Activated naive CD8-positive, alpha-beta T cell treated with anti-CD3 and anti-CD28 coated beads, Interleukin-2, amount 50 U/mL, for 16 hours (primary cell): ENCODE measurements around the gene KIAA0513.
A peak's percentile ranks its signal among the peaks of the same experiment; 100 is the strongest.

Experiments used
- DNase-seq: peaks from one replicate; pipeline ENCODE4 v3.0.0-alpha.2; 2020; ENCODE audit warnings: low read depth, low spot score

Gene KIAA0513

GRCh38 chr16:85004587-85005205 lies 22.9 kb upstream of the KIAA0513 start:
- no peak for DNase-seq

DNA sequence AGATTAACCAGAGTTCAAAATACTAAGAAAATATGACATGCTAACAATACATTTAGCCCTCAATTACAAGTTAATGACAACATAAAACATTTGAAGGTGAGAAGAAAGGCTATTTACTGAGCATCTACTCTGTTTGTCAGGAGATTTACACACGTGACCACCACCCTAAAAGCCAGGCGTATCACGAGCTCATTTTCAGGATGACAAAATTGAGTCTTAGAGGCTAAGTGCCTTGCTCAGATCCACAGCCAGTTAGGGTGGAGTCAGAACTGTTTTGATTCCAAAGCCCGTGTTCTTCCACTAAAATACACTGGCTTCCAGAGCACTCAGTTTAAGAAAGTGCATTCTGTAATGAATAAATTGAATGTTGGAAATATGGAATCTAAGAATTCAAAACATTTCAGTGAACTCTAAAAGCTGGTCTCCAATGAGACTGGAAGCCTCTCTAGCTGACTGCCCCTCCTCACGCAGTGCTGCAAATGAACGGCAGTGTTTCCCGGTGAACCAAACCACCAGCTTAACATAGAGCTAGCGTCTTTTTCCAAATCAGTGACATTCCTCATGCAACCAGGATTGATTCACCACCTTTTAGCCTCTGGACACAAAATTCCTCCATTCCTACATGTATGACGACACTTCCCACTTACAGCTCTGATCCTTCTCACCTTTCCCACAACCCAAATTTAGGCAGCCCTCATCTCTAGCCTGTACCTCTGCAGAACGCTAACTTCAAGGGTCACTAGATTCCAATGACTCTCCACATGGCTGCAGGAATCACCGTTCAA lies 22.1 kb upstream of the KIAA0513 start:
- no peak for DNase-seq

DNA sequence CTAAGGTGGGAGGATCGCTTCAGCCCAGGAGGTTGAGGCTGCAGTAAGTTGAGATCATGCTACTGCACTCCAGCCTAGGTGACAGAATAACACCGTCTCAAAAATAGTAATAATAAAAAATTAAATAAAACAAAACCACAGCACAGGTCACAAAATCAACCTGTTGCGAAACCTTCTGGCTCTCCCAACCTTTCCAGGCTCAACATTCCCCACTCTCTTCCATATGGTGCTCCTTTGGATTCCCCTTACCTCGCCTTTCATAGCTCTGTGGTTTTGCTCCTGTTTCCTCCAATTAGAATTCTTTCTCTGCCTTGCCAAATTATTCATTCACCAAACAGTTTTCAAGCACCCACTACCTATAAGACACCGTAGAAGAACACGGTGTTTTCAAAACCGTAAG lies 21.0 kb upstream of the KIAA0513 start:
- DNase-seq, result no peak

- no peak for DNase-seq
Measured at GRCh38 chr16:85007496-85008214, 19.9 kb upstream of the KIAA0513 start.

DNA sequence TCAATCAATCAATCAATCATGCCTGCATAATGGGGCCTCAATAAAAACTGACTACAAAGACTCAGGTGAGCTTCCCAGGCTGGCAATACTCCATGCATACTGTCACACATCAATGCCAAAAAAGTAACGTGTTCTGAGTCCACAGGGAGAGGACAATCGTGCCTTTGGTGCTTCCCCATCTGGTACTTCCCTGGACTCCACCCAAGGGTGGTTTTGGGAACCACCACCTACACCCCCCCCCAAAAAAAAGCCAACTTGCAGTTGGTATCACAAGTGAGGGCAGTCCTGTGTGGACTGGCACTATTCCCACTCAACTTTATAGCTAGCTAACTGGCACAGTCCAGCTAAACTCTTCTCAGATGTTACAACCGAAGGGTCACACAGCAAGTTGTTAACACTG lies 19.3 kb upstream of the KIAA0513 start:
- DNase-seq, result no peak

GRCh38 chr16:85010446-85010930 lies 17.1 kb upstream of the KIAA0513 start:
- DNase-seq, result no peak

GRCh38 chr16:85010931-85011845 lies 16.4 kb upstream of the KIAA0513 start, which contains the start of gene ZDHHC7:
ZDHHC7 (minus strand) TSS chr16:85011535; CDS start chr16:84990618, 20,917 bp downstream.
- peak; percentile 57 for DNase-seq

DNA sequence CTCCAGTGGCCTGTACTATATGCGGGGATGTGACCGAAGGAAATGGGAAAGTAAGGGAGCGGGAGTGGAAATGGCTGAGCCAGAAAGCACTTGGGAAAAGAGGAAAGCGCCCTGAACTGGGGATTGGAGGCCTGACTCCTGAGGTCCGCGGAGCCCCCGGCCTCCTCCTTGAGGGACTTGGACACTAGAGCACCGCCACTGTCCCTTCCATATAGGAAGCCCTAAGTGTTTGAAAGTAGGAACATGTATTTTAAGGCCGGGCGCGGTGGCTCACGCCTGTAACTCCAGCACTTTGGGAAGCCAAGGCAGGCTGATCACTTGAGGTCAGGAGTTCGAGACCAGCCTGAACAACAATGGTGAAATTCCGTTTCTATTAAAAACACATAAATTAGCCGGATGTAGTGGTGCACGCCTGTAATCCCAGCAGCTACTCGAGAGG lies 15.7 kb upstream of the KIAA0513 start:
- no peak for DNase-seq

DNA sequence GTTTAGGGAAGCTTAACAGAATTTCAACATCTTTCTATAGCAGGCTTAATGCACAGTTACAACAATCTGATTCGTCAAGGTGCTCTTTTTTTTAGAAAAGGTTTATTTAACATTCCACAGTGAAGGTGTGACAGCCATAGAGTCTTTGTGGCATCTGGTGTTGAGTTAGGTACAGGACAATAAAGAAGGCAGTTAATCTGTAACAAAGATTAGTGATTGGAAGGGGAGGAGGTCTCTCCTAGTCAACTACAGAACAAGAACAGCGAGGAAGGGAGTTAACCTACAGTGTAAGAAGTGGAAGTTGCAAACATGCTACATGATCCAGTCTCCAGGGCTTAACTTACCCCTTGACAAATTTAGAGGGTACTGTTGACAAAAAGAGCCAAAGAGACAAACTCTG lies 13.3 kb upstream of the KIAA0513 start:
- no peak for DNase-seq

DNA sequence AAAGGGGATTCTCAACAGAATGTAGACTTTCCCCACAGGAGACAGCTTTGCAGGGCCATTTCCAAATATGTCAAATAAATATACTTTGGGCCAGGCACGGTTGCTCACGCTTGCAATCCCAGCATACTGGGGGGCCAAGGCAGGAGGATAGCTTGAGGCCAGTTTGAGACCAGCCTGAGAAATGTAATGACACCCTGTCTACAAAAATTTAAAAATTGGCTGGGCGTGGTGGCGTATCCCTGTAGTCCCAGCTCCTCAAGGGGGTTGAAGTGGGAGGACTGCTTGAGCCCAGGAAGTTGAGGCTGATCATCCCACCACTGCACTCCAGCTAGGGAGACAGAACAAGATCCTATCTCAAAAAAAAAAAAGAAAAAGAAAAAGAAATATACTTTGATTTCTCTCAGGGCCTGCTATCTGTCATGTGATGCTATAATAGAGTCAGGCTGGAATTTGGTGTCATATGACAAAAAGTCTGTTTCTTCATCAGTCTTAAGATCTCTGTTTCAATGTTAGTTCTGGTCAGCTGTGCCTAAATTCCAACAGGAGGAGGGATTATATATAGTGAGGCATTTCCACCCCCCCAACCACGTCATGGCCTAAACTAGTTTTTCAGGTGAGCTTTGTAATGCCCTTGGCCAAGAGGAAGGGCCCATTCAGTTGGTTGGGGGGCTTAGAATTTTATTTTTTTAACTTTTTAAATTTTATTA lies 12.0 kb upstream of the KIAA0513 start:
- DNase-seq, result no peak

DNA sequence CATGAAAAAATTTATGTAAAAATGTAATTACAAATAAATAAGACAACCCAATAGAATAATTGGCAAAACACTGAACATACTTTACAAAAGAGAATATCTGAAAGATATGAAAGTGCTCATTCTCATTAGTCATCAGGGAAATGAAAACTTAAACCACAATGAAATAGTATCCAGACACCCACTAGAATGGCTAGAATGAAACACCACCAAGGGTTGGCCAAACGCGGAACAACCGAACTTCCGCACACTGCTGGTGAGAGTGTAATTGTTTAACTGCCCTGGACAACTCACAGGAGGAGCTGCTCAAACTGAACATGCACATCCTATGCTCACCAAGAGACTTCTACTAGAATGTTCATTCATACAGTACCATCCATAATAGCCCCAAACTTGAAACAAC lies 10.4 kb upstream of the KIAA0513 start:
- DNase-seq, result no peak

DNA sequence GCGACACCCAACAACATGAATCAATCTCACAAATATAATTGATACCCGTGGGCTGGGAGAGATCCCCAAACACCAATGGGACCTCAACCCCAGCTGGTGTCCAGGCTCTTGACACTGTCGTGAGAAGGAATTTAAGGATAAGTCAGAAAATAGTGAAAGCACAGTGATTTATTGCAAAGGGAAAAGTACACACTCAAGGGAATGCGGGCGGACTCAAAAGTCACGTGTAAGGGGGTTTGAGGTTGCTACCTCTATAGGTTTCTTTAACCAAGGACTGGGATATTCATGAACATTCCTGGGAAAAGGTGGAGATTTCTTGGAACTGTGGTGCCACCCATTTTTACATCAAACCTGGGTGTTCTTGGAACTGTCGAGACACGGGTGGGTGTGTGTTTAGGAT lies 10.0 kb upstream of the KIAA0513 start:
- no peak for DNase-seq

DNA sequence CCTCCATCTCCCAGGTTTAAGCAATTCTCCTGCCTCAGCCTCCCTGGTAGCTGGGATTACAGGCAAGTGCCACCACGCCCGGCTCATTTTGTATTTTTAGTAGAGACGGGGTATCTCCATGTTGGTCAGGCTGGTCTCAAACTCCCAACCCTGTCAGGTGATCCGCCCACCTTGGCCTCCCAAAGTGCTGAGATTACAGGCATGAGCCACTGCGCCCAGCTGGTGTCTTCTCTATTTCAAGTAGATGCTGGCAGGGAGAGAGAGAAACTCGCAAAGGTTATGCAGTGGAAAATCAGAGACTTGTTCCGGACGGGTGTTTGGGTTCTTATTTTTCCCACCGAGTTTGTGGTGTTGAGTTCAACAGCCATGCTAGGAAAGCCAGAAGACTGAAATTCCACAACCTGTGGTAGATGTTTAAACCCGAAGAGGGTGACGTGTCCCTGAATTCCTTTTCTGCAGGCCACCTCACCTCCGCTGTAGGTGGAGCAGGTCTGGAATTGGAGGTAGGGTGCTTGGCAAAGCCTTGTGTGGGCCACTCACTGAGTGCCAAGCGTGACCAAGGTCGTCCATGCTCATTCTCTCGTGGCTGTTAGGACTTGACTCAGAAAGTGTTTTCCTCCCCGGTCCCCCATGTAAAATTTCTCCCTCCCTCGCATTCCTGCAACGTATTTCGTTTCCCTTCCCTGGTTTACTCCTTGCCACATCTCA lies 8.9 kb upstream of the KIAA0513 start:
- DNase-seq, result no peak

GRCh38 chr16:85019659-85020245 lies 7.8 kb upstream of the KIAA0513 start:
- DNase-seq, result no peak

DNA sequence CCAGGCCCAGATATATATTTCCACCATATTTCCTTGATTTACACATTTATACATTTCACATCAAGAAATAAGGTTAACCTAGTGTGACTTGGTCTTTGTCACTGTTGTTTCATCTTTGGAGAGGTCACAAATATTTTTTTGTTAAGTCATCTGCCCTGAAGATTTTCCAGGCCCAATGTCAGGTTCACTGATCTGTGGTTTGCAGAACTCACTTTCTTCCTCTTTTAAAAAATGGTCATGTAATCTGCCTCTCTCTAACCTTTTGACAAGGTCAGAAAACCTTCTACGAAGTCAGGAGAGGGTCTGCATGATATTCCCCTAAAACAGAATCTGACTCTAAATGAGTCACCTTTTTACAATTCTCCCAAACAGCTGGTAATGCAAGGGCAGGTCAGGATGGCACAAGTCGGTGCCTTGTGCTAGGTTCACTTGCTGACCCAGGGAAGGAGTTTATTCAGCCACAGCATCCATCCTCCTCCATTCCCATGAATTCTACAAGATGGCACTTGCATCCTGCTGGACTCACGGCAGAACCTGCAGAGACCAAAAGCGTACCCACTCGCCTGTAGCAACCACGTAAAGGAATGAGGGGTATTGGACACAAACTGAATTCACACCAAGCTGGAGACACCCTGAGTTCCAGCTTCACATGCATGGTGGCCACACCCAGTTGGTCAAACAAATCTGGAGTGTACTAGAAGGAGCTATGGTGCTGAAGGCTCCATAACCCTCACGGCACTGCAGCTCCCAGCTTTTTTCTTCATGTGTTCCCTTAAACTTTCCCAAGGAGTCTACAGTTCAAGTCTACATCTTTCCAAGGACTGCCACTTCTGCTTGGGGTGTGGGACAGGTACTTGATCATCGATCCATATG lies 1.6 kb upstream of the KIAA0513 start:
- no peak for DNase-seq

DNA sequence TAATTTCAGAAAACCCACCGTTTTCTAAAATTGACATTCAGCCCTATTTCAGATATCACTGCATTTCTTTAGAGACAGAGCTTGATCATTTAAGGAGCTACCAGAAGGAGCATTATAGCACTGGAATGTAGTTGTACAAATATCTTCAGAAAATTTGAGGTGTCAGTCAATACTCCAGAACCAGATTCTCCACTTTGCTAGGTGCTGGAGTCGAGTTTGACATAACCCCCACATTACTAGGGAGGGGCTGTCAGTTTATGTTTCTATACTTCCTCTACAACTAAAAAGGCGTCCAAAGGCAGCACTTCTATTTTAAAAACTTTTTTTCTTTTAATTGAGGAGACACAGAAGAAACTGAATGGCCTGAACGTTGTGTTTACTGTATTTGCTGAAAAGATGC lies 892 bp upstream of the KIAA0513 start:
- no peak for DNase-seq

- DNase-seq, result no peak
Measured at GRCh38 chr16:85027958-85028684, 526 bp downstream of the KIAA0513 start.
